OCI-LY7 (cell line): ENCODE measurements around the gene ENDOV.

Source experiments
- CTCF ChIP-seq: fragments of 200-600 bp; sonication (generic); conservative IDR thresholded peaks from 2 replicates; pipeline ENCODE4 v1.5.1; 2014; ENCODE audit warnings: mild to moderate bottlenecking, antibody characterized with exemption, low read length, moderate library complexity, mixed read lengths
- EZH2phosphoT487 ChIP-seq: fragments of 200-600 bp; sonication (generic); IDR thresholded peaks from 2 replicates; pipeline ENCODE4 v1.6.1; 2018; ENCODE audit warnings: low read depth, borderline replicate concordance, mild to moderate bottlenecking, mixed run types, antibody characterized with exemption, low read length, moderate library complexity, mixed read lengths

GRCh38 chr17:80474231-80474960 lies 59.4 kb downstream of the ENDOV start:
- TF ChIP-seq CTCF (peak; percentile 78), EZH2phosphoT487 (no peak)
